Inferior parietal cortex (tissue), 1 donor: ENCODE measurements around the gene PTPRN2.
"Not testable (repeated sequence)": the region's sequence is repeated elsewhere in the genome, so short reads cannot be mapped to it uniquely, and the experiment has no call there.

Experiments used
- DNase-seq: peaks from one replicate; pipeline ENCODE4 v3.0.0-alpha.2; 2016; ENCODE audit errors: extremely low spot score

The PTPRN2 gene

GRCh38 chr7:158366916-158367633 is 220.5 kb downstream of the PTPRN2 start:
- no peak for DNase-seq

GRCh38 chr7:158366346-158366745 is 221.3 kb downstream of the PTPRN2 start:
- no peak for DNase-seq

- no peak for DNase-seq
Observed at GRCh38 chr7:158365267-158365666, 222.4 kb downstream of the PTPRN2 start.

GRCh38 chr7:158364451-158364850 is 223.2 kb downstream of the PTPRN2 start:
- DNase-seq, result no peak

GRCh38 chr7:158362912-158363905 is 224.4 kb downstream of the PTPRN2 start:
- DNase-seq, result no peak

- DNase-seq, result no peak
Observed at GRCh38 chr7:158362001-158362400, 225.6 kb downstream of the PTPRN2 start.

- no peak for DNase-seq
Observed at GRCh38 chr7:158361326-158361946, 226.2 kb downstream of the PTPRN2 start.

GRCh38 chr7:158358926-158359645 is 228.5 kb downstream of the PTPRN2 start:
- DNase-seq, result no peak

GRCh38 chr7:158357898-158358821 is 229.5 kb downstream of the PTPRN2 start:
- no peak for DNase-seq

GRCh38 chr7:158357106-158357897 is 230.3 kb downstream of the PTPRN2 start:
- DNase-seq, result no peak

- no peak for DNase-seq
Observed at GRCh38 chr7:158356454-158356853, 231.2 kb downstream of the PTPRN2 start.

GRCh38 chr7:158355456-158356065 is 232.1 kb downstream of the PTPRN2 start:
- no peak for DNase-seq

- DNase-seq, result no peak
Observed at GRCh38 chr7:158354861-158355260, 232.8 kb downstream of the PTPRN2 start.

- DNase-seq, result no peak
Observed at GRCh38 chr7:158353606-158354570, 233.7 kb downstream of the PTPRN2 start.

GRCh38 chr7:158351899-158352729 is 235.5 kb downstream of the PTPRN2 start:
- not testable (repeated sequence) for DNase-seq

- DNase-seq, result no peak
Observed at GRCh38 chr7:158351481-158351880, 236.1 kb downstream of the PTPRN2 start.

- no peak for DNase-seq
Observed at GRCh38 chr7:158351051-158351450, 236.6 kb downstream of the PTPRN2 start.
